MG63 (cell line): ENCODE data around the gene CCDC185. TPM values are rescaled to one million over a fixed set of nuclear protein-coding genes. Genes with fewer than 3 reads are reported as not detected.

Source experiments
- DNase-seq: peaks from one replicate; pipeline ENCODE4 v3.0.0-alpha.2; 2020
- H3K27me3 ChIP-seq: fragments of 250-450 bp; sonication (Bioruptor Pico); 2 replicates; pipeline ENCODE4 v1.5.1; 2020; ENCODE audit warnings: mild to moderate bottlenecking, moderate library complexity
- H3K36me3 ChIP-seq: fragments of 250-450 bp; sonication (Bioruptor Pico); 2 replicates; pipeline ENCODE4 v1.5.1; 2020; ENCODE audit warnings: mild to moderate bottlenecking, moderate library complexity
- H3K4me3 ChIP-seq: fragments of 250-450 bp; sonication (Bioruptor Pico); 2 replicates; pipeline ENCODE4 v1.5.1; 2020; ENCODE audit warnings: mild to moderate bottlenecking, moderate library complexity
- H3K9me3 ChIP-seq: fragments of 250-450 bp; sonication (Bioruptor Pico); 2 replicates; pipeline ENCODE4 v1.5.1; 2020; ENCODE audit warnings: mild to moderate bottlenecking, moderate library complexity
- total RNA-seq: library from RNA; depleted of rRNA; stranded (reverse); fragments of >200 nt; shearing (Covaris generic); gene quantifications from 2 replicates; pipeline ENCODE4 v1.2.3, GENCODE V29; 2014; ENCODE audit warnings: low replicate concordance

CCDC185 gene
- total RNA-seq, 1 experiment from 2014 or later, result not detected

DNA sequence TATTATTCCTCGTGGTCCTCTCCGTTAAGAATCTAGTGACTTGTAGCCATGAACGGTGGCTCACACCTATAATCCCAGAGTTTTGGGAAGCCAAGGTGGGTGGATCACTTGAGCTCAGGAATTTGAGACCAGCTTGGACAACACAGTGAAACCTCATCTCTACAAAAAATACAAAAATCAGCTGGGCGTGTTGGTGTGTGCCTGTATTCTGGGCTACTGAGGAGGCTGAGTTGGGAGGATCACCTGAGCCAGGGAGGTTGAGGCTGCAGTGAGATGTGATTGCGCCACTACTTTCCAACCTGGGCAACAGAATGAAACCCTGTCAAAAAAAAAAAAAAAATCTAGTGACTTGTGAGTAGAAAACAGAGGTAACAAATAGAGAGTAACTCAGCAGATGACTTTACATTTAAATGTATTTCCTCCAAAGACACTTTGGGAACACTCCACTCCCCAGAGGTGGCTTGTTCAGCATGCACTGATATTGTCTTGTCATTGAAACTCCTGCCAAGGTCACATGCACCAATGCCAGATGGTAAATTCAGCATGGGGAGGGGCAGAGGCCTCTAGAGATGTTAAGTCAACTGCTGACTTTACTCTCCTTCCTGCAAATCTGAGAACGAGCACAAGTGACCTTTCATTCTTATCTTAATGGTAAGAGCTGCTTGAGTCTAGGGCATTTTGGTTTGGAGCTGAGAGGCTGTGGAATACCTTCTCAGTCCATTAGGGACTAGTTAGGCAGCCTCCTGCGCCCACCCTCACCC lies 24.9 kb downstream of the CCDC185 start:
- H3K4me3 ChIP-seq, result no peak overlapping the region
- no peaks in the 10 kb centered on the region for H3K9me3 ChIP-seq
- no peaks in the 10 kb centered on the region for H3K36me3 ChIP-seq
- no peaks in the 10 kb centered on the region for H3K27me3 ChIP-seq
- DNase-seq, result no peak

DNA sequence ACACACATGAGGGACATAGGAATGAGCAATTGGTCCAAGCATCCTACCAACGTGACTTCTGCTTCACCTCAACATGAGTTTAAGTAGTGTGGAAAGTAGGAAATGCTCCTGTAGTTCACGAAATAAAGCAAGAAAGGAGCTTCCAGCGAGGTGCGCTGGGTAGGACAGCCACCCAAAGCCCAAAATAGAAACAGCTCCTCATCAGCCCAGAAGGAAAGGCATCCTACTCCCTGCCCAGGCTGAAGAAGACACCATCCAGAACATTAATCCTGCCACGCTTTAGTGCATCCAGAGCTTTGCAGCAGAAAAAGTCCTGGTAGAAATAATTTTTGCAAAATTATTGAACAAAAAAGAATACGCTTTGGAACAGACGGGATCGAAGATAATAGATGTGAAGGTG lies 25.9 kb downstream of the CCDC185 start:
- Histone ChIP-seq H3K36me3 (no peaks in the 10 kb centered on the region), H3K27me3 (no peaks in the 10 kb centered on the region), H3K4me3 (no peak overlapping the region), H3K9me3 (no peaks in the 10 kb centered on the region)
- no peak for DNase-seq

- no peaks in the 10 kb centered on the region for H3K36me3 ChIP-seq
- H3K9me3 ChIP-seq, result no peaks in the 10 kb centered on the region
- no peak for DNase-seq
- H3K27me3 ChIP-seq, result no peaks in the 10 kb centered on the region
- no peak overlapping the region for H3K4me3 ChIP-seq
Measured at GRCh38 chr1:223419561-223419960, 26.3 kb downstream of the CCDC185 start.

- no peak for DNase-seq
- no peaks in the 10 kb centered on the region for H3K27me3 ChIP-seq
- no peaks in the 10 kb centered on the region for H3K9me3 ChIP-seq
- no peak overlapping the region for H3K4me3 ChIP-seq
- H3K36me3 ChIP-seq, result no peaks in the 10 kb centered on the region
Measured at GRCh38 chr1:223421025-223421424, 27.8 kb downstream of the CCDC185 start.

GRCh38 chr1:223421676-223422075 lies 28.5 kb downstream of the CCDC185 start:
- Histone ChIP-seq H3K27me3 (no peaks in the 10 kb centered on the region), H3K4me3 (no peak overlapping the region), H3K9me3 (no peaks in the 10 kb centered on the region), H3K36me3 (no peaks in the 10 kb centered on the region)
- DNase-seq, result no peak

DNA sequence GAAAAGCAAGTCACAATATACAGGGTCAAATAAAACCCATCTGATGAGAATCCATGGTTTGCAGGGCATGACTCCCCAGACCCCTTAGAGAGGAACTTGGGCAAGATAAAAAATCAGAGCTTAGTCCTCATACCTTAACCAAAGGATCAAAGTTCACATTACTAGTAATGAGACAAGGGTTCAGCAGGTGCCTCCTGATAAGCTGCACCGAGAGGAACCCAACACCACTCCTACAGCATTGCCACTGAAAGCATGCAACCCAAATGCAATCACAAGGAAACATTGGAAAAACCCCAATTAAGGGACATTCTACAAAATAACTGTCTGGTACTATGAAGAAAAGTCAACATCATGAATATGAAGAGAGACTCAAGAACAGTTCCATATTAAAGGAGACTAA lies 29.7 kb downstream of the CCDC185 start:
- H3K9me3 ChIP-seq, result peaks cover 3% of the 10 kb centered on the region
- no peak overlapping the region for H3K4me3 ChIP-seq
- no peak for DNase-seq
- H3K27me3 ChIP-seq, result no peaks in the 10 kb centered on the region
- no peaks in the 10 kb centered on the region for H3K36me3 ChIP-seq

DNA sequence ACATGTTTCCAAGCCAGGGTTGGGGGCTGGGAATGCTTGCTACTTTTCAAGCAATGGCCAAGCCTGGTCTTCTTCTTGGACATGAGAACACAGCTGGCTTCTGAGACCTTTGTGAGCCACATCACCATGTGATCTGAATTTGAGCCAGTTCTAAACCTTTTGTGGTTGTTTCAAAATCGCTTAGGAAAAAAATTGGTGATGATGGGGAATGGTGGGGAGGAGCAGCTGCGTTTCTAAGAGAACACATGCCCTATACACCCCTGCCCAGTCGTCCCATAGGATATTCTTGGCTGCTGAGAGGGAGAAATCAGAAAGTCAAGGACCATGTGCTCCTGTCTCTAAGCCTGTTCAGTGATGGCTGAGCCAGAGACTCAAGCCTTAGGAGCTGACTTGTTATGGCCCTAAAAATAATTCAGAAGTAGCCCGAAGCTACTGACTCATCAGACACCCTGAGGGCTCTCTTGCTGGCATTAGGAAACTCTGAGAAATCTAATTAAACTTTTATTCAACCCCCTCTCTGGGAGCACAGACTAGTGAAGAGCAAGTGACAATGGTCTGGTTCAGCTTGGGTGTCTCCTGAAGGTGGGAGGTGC lies 30.5 kb downstream of the CCDC185 start:
- no peak overlapping the region for H3K4me3 ChIP-seq
- H3K9me3 ChIP-seq, result peaks cover 11% of the 10 kb centered on the region
- H3K27me3 ChIP-seq, result no peaks in the 10 kb centered on the region
- no peaks in the 10 kb centered on the region for H3K36me3 ChIP-seq
- peak; percentile 45 for DNase-seq

DNA sequence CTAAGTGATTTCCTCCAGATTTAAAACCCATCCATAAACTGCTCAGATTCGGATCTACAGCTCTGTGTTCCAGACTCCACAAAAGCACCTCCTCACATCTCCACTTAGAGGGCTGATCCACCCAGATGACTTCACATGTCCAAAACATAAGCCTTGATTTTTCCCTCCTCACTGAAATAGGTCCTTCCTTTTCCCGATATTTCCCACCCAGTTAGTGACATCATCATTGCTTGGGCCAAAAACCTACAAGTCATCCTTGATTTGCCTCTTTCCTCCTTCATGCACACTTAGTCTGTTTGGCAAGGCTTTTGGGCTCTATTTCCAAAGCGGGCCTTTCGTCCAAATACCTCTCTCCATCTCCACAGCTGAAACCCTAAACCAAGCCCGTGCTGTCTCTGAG lies 32.3 kb downstream of the CCDC185 start:
- peak; percentile 55 for DNase-seq
- Histone ChIP-seq H3K27me3 (no peaks in the 10 kb centered on the region), H3K9me3 (peaks cover 12% of the 10 kb centered on the region), H3K4me3 (no peak overlapping the region), H3K36me3 (no peaks in the 10 kb centered on the region)

DNA sequence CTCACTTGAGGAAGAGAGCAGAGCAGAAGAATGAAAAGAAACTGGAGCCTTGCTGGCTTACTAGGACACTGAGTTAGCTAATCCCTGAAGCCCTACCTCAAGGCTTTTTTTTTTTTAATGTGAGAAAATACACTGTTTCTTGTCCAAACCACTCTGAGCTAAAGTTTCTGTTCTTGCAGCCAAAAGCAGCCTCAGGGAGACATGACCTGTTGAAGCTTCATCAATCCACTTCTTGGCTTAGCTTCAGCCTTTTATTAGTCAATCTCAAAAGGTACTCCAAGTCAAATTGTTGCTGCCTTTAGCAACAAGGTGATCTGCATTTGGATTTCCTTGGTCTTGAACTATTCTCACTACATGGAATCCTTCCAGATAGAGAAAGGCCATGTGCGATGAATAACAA lies 33.7 kb downstream of the CCDC185 start:
- no peak for DNase-seq
- H3K9me3 ChIP-seq, result peaks cover 12% of the 10 kb centered on the region
- no peaks in the 10 kb centered on the region for H3K27me3 ChIP-seq
- H3K36me3 ChIP-seq, result no peaks in the 10 kb centered on the region
- no peak overlapping the region for H3K4me3 ChIP-seq

GRCh38 chr1:223429313-223429731 lies 36.1 kb downstream of the CCDC185 start:
- Histone ChIP-seq H3K9me3 (peaks cover 12% of the 10 kb centered on the region), H3K4me3 (no peak overlapping the region), H3K36me3 (no peaks in the 10 kb centered on the region), H3K27me3 (no peaks in the 10 kb centered on the region)
- DNase-seq, result peak; percentile 95

DNA sequence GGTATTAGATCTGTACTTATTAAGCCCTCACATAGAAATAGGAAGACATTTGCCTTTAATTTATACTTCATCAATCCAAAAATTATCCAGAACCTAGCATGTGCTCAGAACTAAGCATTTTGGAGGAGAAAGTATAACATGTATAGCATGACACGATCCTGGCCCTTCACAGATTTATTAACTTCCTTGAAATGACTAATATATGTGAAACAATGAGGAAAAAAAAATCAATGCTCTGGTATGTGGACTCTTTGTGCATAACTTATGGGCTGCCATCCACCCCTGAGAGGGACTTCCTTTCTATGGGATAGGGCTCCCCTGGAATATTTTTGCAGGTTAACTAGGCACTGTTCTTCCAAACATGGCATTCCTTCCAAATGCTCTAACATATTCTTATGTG lies 36.6 kb downstream of the CCDC185 start:
- Histone ChIP-seq H3K4me3 (no peak overlapping the region), H3K36me3 (no peaks in the 10 kb centered on the region), H3K9me3 (peaks cover 12% of the 10 kb centered on the region), H3K27me3 (no peaks in the 10 kb centered on the region)
- DNase-seq, result peak; percentile 25

GRCh38 chr1:223430236-223430635 lies 37.0 kb downstream of the CCDC185 start:
- no peaks in the 10 kb centered on the region for H3K27me3 ChIP-seq

DNA sequence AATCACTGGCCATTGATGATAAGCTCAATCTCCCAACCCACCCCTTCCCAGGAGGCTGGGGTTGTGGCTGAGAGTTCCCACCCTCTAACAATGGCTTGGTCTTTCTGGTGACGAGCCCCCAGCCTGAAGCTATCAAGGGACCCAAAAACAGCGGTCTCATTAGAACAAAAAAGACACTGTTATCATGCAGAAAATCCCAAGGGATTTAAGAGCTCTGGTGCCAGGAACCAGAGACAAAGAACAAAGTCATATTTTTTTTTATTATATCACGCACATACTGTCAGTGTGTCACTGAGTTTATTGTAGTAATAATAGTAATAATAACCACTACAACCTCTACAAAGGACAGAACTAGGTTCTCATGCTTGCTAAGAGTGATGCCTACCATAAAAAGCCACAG lies 43.9 kb downstream of the CCDC185 start:
- no peaks in the 10 kb centered on the region for H3K27me3 ChIP-seq

More at GRCh38 chr1:223430236-223430635, 37.0 kb downstream of the CCDC185 start:
- DNase-seq, result peak; percentile 57
- no peaks in the 10 kb centered on the region for H3K36me3 ChIP-seq
- H3K4me3 ChIP-seq, result no peak overlapping the region
- H3K9me3 ChIP-seq, result peaks cover 12% of the 10 kb centered on the region

DNA sequence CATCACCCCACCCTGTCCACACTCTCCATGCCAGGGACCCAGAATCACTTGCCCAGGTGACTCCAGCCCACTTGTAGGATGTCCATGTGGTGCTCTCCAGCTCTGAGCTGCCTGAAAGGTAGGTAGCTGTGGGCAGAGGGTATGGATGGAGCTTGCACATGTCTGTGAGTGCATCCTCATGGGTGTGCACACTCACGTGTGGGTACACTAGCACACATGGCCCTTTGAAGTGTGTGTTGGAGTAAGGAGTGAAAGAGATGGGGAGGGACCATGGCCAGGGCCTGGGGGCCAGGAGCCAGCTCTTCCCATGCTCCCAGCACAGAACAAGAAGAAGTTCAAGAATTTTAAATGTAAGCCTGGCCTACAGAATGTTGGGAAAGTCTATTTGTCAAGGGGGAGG lies 50.2 kb downstream of the CCDC185 start:
- Histone ChIP-seq H3K9me3 (no peaks in the 10 kb centered on the region), H3K27me3 (0 out of 2 replicates have a peak, but pooled peaks cover 5% of the 10 kb centered on the region), H3K36me3 (no peaks in the 10 kb centered on the region), H3K4me3 (no peak overlapping the region)
- DNase-seq, result no peak

More for the DNA sequence above, 43.9 kb downstream of the CCDC185 start:
- no peak for DNase-seq
- Histone ChIP-seq H3K9me3 (no peaks in the 10 kb centered on the region), H3K36me3 (no peaks in the 10 kb centered on the region), H3K4me3 (no peak overlapping the region)

GRCh38 chr1:223444411-223444810 lies 51.2 kb downstream of the CCDC185 start:
- H3K36me3 ChIP-seq, result no peaks in the 10 kb centered on the region
- H3K9me3 ChIP-seq, result no peaks in the 10 kb centered on the region
- no peak for DNase-seq

More at GRCh38 chr1:223444411-223444810, 51.2 kb downstream of the CCDC185 start:
- H3K4me3 ChIP-seq, result no peak overlapping the region
- 0 out of 2 replicates have a peak, but pooled peaks cover 5% of the 10 kb centered on the region for H3K27me3 ChIP-seq
